Natural killer cell treated with Interleukin-12 subunit alpha and Interleukin-12 subunit beta and Interleukin-15 and Interleukin-18, amount 100 ng/mL, for 72 hours (primary cell): ENCODE measurements around the gene CCDC102A. TPM values are rescaled to one million over a fixed set of nuclear protein-coding genes. Genes with fewer than 3 reads are reported as not detected.
"Not testable (repeated sequence)": the region's sequence is repeated elsewhere in the genome, so short reads cannot be mapped to it uniquely, and the experiment has no call there.

ENCODE experiments used
- ATAC-seq, 2 donors: fragments of 150-1000 bp; cut with Tn5 transposase in 1 of 2; sonication (Bioruptor Pico), chemical (Tn5 transposase) in 1 of 2; 2 replicates each; pipeline ENCODE4 v1.10.0; 2021
- DNase-seq: peaks from one replicate; pipeline ENCODE4 v3.0.0; 2022; ENCODE audit warnings: low spot score
- H3K27ac Mint-ChIP-seq, 2 donors: 1 replicate in 1 of 2; 2 replicates in 1 of 2; pipeline ENCODE4 v1.8.0; 2022; ENCODE audit warnings: mixed read lengths in 2 of 2, mild to moderate bottlenecking in 1 of 2, moderate library complexity in 1 of 2
- H3K27me3 Mint-ChIP-seq, 2 donors: 1 replicate in 1 of 2; 2 replicates in 1 of 2; pipeline ENCODE4 v1.8.0; 2022; ENCODE audit warnings: mixed read lengths in 2 of 2
- H3K36me3 Mint-ChIP-seq: one replicate; pipeline ENCODE4 v1.8.0; 2022; ENCODE audit warnings: mixed read lengths
- H3K4me1 Mint-ChIP-seq, 2 donors: 1 replicate in 1 of 2; 2 replicates in 1 of 2; pipeline ENCODE4 v1.8.0; 2022; ENCODE audit warnings: low read depth in 2 of 2, mixed read lengths in 2 of 2, mild to moderate bottlenecking in 1 of 2
- H3K4me3 Mint-ChIP-seq: one replicate; pipeline ENCODE4 v1.8.0; 2022; ENCODE audit warnings: mixed read lengths
- H3K9me3 Mint-ChIP-seq: 2 replicates; pipeline ENCODE4 v1.8.0; 2022; ENCODE audit warnings: mixed read lengths
- total RNA-seq, 2 donors: library from RNA; stranded (reverse); gene quantifications; one replicate each; pipeline ENCODE4 v1.2.3, GENCODE V29; 2022

The CCDC102A gene
- total RNA-seq, 2 donors from 2014 or later = 13.9 to 21.5 TPM

GRCh38 chr16:57559072-57559790 is 22.9 kb upstream of the CCDC102A start:
- H3K4me1 Mint-ChIP-seq = peaks cover 53 to 54% of the 10 kb centered on the region in 2 donors
- H3K4me3 Mint-ChIP-seq = no peak overlapping the region
- DNase-seq (no peak), ATAC-seq (no peak)
- no peaks in the 10 kb centered on the region for H3K27me3 Mint-ChIP-seq
- H3K36me3 Mint-ChIP-seq = peaks cover 60% of the 10 kb centered on the region
- H3K9me3 Mint-ChIP-seq = peaks cover 10% of the 10 kb centered on the region
- peak overlapping the region; percentile 38 to 47 for H3K27ac Mint-ChIP-seq

- Mint-ChIP-seq H3K36me3 (peaks cover 74% of the 10 kb centered on the region), H3K27ac (peak overlapping the region; percentile 70 to 73), H3K27me3 (no peaks in the 10 kb centered on the region), H3K9me3 (peaks cover 13% of the 10 kb centered on the region), H3K4me3 (peak overlapping the region; percentile 55), H3K4me1 (peaks cover 59 to 69% of the 10 kb centered on the region in 2 donors)
- ATAC-seq (no peak), DNase-seq (no peak)
Measured at GRCh38 chr16:57556941-57557541, 20.7 kb upstream of the CCDC102A start.

GRCh38 chr16:57555831-57556230 is 19.5 kb upstream of the CCDC102A start:
- DNase-seq (no peak), ATAC-seq (peak in 1 of 2 donors; percentile 69)
- Mint-ChIP-seq H3K27ac (peak overlapping the region; percentile 70 to 73), H3K4me1 (peaks cover 60 to 72% of the 10 kb centered on the region in 2 donors), H3K9me3 (peaks cover 10% of the 10 kb centered on the region), H3K36me3 (peaks cover 73% of the 10 kb centered on the region), H3K27me3 (no peaks in the 10 kb centered on the region), H3K4me3 (peak overlapping the region; percentile 55)

GRCh38 chr16:57551057-57551456 is 14.7 kb upstream of the CCDC102A start:
- no peaks in the 10 kb centered on the region for H3K27me3 Mint-ChIP-seq
- H3K9me3 Mint-ChIP-seq = peaks cover 10% of the 10 kb centered on the region
- peaks cover 46% of the 10 kb centered on the region for H3K36me3 Mint-ChIP-seq
- peaks cover 63 to 70% of the 10 kb centered on the region in 2 donors for H3K4me1 Mint-ChIP-seq
- ATAC-seq = no peak
- peak overlapping the region; percentile 87 to 97 for H3K27ac Mint-ChIP-seq
- no peak overlapping the region for H3K4me3 Mint-ChIP-seq
- no peak for DNase-seq

- DNase-seq (no peak), ATAC-seq (no peak)
- Mint-ChIP-seq H3K4me1 (peaks cover 62 to 69% of the 10 kb centered on the region in 2 donors), H3K36me3 (peaks cover 33% of the 10 kb centered on the region), H3K4me3 (peak overlapping the region; percentile 66), H3K9me3 (peaks cover 6% of the 10 kb centered on the region), H3K27ac (peak overlapping the region; percentile 87 to 97), H3K27me3 (no peaks in the 10 kb centered on the region)
Measured at GRCh38 chr16:57549730-57550129, 13.4 kb upstream of the CCDC102A start.

GRCh38 chr16:57548408-57548807 is 12.0 kb upstream of the CCDC102A start:
- ATAC-seq (no peak), DNase-seq (no peak)
- no peaks in the 10 kb centered on the region for H3K27me3 Mint-ChIP-seq
- peak overlapping the region; percentile 87 to 97 for H3K27ac Mint-ChIP-seq
- peaks cover 6% of the 10 kb centered on the region for H3K9me3 Mint-ChIP-seq
- peak overlapping the region; percentile 61 for H3K4me3 Mint-ChIP-seq
- peaks cover 69 to 75% of the 10 kb centered on the region in 2 donors for H3K4me1 Mint-ChIP-seq
- H3K36me3 Mint-ChIP-seq = peaks cover 28% of the 10 kb centered on the region

GRCh38 chr16:57547524-57547923 is 11.2 kb upstream of the CCDC102A start:
- Mint-ChIP-seq H3K4me3 (peak overlapping the region; percentile 93), H3K36me3 (peaks cover 21% of the 10 kb centered on the region), H3K27ac (peak overlapping the region; percentile 87 to 97), H3K4me1 (peaks cover 69 to 73% of the 10 kb centered on the region in 2 donors)
- not testable (repeated sequence) for DNase-seq, H3K27me3 Mint-ChIP-seq, H3K9me3 Mint-ChIP-seq, ATAC-seq

GRCh38 chr16:57544124-57544653 is 7.8 kb upstream of the CCDC102A start:
- ATAC-seq (peak; percentile 74 to 87), DNase-seq (peak; percentile 87)

GRCh38 chr16:57541754-57542435 is 5.5 kb upstream of the CCDC102A start:
- Mint-ChIP-seq H3K27ac (peak overlapping the region; percentile 87 to 97), H3K9me3 (no peaks in the 10 kb centered on the region), H3K36me3 (no peaks in the 10 kb centered on the region), H3K4me3 (peak overlapping the region; percentile 93), H3K27me3 (no peaks in the 10 kb centered on the region), H3K4me1 (peaks cover 72 to 74% of the 10 kb centered on the region in 2 donors)
- ATAC-seq = no peak
- no peak for DNase-seq

More at GRCh38 chr16:57544124-57544653, 7.8 kb upstream of the CCDC102A start:
- no peaks in the 10 kb centered on the region for H3K9me3 Mint-ChIP-seq
- H3K36me3 Mint-ChIP-seq = peaks cover 4% of the 10 kb centered on the region
- H3K4me1 Mint-ChIP-seq = peaks cover 64 to 69% of the 10 kb centered on the region in 2 donors
- peak overlapping the region; percentile 87 to 97 for H3K27ac Mint-ChIP-seq
- H3K4me3 Mint-ChIP-seq = peak overlapping the region; percentile 93
- H3K27me3 Mint-ChIP-seq = no peaks in the 10 kb centered on the region

GRCh38 chr16:57540906-57541753 is 4.8 kb upstream of the CCDC102A start:
- Mint-ChIP-seq H3K9me3 (no peaks in the 10 kb centered on the region), H3K27me3 (no peaks in the 10 kb centered on the region), H3K27ac (peak overlapping the region; percentile 87 to 97), H3K4me1 (peaks cover 68 to 75% of the 10 kb centered on the region in 2 donors), H3K4me3 (peak overlapping the region; percentile 93), H3K36me3 (no peaks in the 10 kb centered on the region)
- ATAC-seq (no peak), DNase-seq (no peak)

GRCh38 chr16:57540387-57540786 is 4.0 kb upstream of the CCDC102A start:
- H3K27ac Mint-ChIP-seq = peak overlapping the region; percentile 66 to 97
- ATAC-seq (no peak), DNase-seq (no peak)

GRCh38 chr16:57539072-57539796 is 2.9 kb upstream of the CCDC102A start:
- no peaks in the 10 kb centered on the region for H3K27me3 Mint-ChIP-seq
- H3K27ac Mint-ChIP-seq = peak overlapping the region; percentile 92 to 97
- no peaks in the 10 kb centered on the region for H3K9me3 Mint-ChIP-seq
- no peaks in the 10 kb centered on the region for H3K36me3 Mint-ChIP-seq
- H3K4me1 Mint-ChIP-seq = peaks cover 68 to 71% of the 10 kb centered on the region in 2 donors
- DNase-seq = no peak
- ATAC-seq = peak in 1 of 2 donors; percentile 54
- H3K4me3 Mint-ChIP-seq = peak overlapping the region; percentile 78

More at GRCh38 chr16:57540387-57540786, 4.0 kb upstream of the CCDC102A start:
- Mint-ChIP-seq H3K27me3 (no peaks in the 10 kb centered on the region), H3K9me3 (no peaks in the 10 kb centered on the region), H3K4me3 (peak overlapping the region; percentile 64), H3K4me1 (peaks cover 68 to 70% of the 10 kb centered on the region in 2 donors), H3K36me3 (no peaks in the 10 kb centered on the region)
